ENCODE data around the gene MMP24.
"Not testable (repeated sequence)": the region's sequence is repeated elsewhere in the genome, so short reads cannot be mapped to it uniquely, and the experiment has no call there.

The MMP24 gene

GRCh38 chr20:35295674-35296073, 69.2 kb downstream of the MMP24 start:
- DNase-seq: no peak

GRCh38 chr20:35296101-35296554, 69.6 kb downstream of the MMP24 start:
- DNase-seq: no peak

- no peak for DNase-seq
These were observed 70.7 kb downstream of the MMP24 start for GRCh38 chr20:35297155-35297554.

GRCh38 chr20:35297740-35298139, 71.2 kb downstream of the MMP24 start:
- DNase-seq: no peak

GRCh38 chr20:35298264-35298663, 71.8 kb downstream of the MMP24 start:
- no peak for DNase-seq

GRCh38 chr20:35299780-35300179, 73.3 kb downstream of the MMP24 start:
- DNase-seq: no peak

- DNase-seq: no peak
These were observed 74.2 kb downstream of the MMP24 start for GRCh38 chr20:35300469-35301262.

- DNase-seq: no peak
These were observed 74.9 kb downstream of the MMP24 start for GRCh38 chr20:35301426-35301825.

- DNase-seq: no peak
These were observed 76.2 kb downstream of the MMP24 start for GRCh38 chr20:35302421-35303335.

GRCh38 chr20:35303382-35303734, 76.9 kb downstream of the MMP24 start:
- no peak for DNase-seq

- peak; percentile 88 for DNase-seq
These were observed 77.4 kb downstream of the MMP24 start for GRCh38 chr20:35303735-35304491.

- no peak for DNase-seq
These were observed 78.5 kb downstream of the MMP24 start for GRCh38 chr20:35304956-35305355.

- peak; percentile 94 for DNase-seq
These were observed 79.4 kb downstream of the MMP24 start for GRCh38 chr20:35305682-35306556.

GRCh38 chr20:35306931-35307517, 80.5 kb downstream of the MMP24 start:
- peak; percentile 59 for DNase-seq

GRCh38 chr20:35307666-35308653, 81.5 kb downstream of the MMP24 start:
- DNase-seq: no peak

GRCh38 chr20:35311409-35311808, 84.9 kb downstream of the MMP24 start:
- no peak for DNase-seq

- DNase-seq: no peak
These were observed 85.3 kb downstream of the MMP24 start for GRCh38 chr20:35311822-35312221.

- no peak for DNase-seq
These were observed 85.8 kb downstream of the MMP24 start for GRCh38 chr20:35312318-35312717.

- no peak for DNase-seq
These were observed 88.5 kb downstream of the MMP24 start for GRCh38 chr20:35314816-35315631.

- DNase-seq: not testable (repeated sequence)
These were observed 89.1 kb downstream of the MMP24 start for GRCh38 chr20:35315632-35316020.
